ENCODE data around the gene PRKCSH. TPM values are rescaled to one million over a fixed set of nuclear protein-coding genes. Genes with fewer than 3 reads are reported as not detected.
A peak's percentile ranks its signal among the peaks of the same experiment; 100 is the strongest.

Gene PRKCSH
- total and polyA plus RNA-seq, 3 donors from 2014 or later: 214 to 266 (median 256) TPM

GRCh38 chr19:11482384-11483050, 47.1 kb downstream of the PRKCSH start:
- Histone ChIP-seq H3K9me3 (no peaks in the 10 kb centered on the region), H3K27me3 (no peaks in the 10 kb centered on the region), H3K4me3 (peak overlapping the region; percentile 18 to 54), H3K36me3 (ENCODE audit: low read depth, missing control alignments) (no peaks in the 10 kb centered on the region), H3K4me1 (peaks cover 16% of the 10 kb centered on the region), H3K27ac (no peak overlapping the region)
- intact Hi-C loops (cut with DNase I; ENCODE audit: low total_unique reads): no loop called here
- peak; percentile 84 for DNase-seq
- 1 to 3% methylated on average over 26 to 49 of the region's 58 CpGs for WGBS, 2 donors
- TF ChIP-seq CTCF (IDR thresholded peaks at IDR 0.05) (peak; percentile 92 to 99 (median 97)), POLR2A (IDR thresholded peaks at IDR 0.05) (no peak)

GRCh38 chr19:11483366-11484111, 48.1 kb downstream of the PRKCSH start:
- intact Hi-C loops (cut with DNase I; ENCODE audit: low total_unique reads): no loop called here
- H3K27me3 ChIP-seq: no peaks in the 10 kb centered on the region
- 63 to 79% methylated on average over 27 to 54 of the region's 57 CpGs for WGBS, 2 donors
- DNase-seq: no peak
- TF ChIP-seq POLR2A (IDR thresholded peaks at IDR 0.05) (no peak), CTCF (IDR thresholded peaks at IDR 0.05) (no peak)
- H3K4me1 ChIP-seq: peaks cover 16% of the 10 kb centered on the region
- no peaks in the 10 kb centered on the region for H3K36me3 ChIP-seq (ENCODE audit: low read depth, missing control alignments)
- H3K27ac ChIP-seq: no peak overlapping the region
- peak overlapping the region in 1 of 2 donors; percentile 18 for H3K4me3 ChIP-seq
- no peaks in the 10 kb centered on the region for H3K9me3 ChIP-seq

GRCh38 chr19:11485245-11485837, 49.9 kb downstream of the PRKCSH start:
- Histone ChIP-seq H3K9me3 (no peaks in the 10 kb centered on the region), H3K4me1 (peaks cover 16% of the 10 kb centered on the region), H3K36me3 (ENCODE audit: low read depth, missing control alignments) (no peaks in the 10 kb centered on the region), H3K4me3 (no peak overlapping the region), H3K27me3 (no peaks in the 10 kb centered on the region), H3K27ac (no peak overlapping the region)
- intact Hi-C loops (cut with DNase I; ENCODE audit: low total_unique reads): no loop called here
- WGBS, 2 donors: 88 to 92% methylated on average over 13 of the region's 13 CpGs
- TF ChIP-seq POLR2A (IDR thresholded peaks at IDR 0.05): no peak
- no peak for TF ChIP-seq CTCF (IDR thresholded peaks at IDR 0.05)
- no peak for DNase-seq

- DNase-seq: no peak
- intact Hi-C loops (cut with DNase I; ENCODE audit: low total_unique reads): no loop called here
- TF ChIP-seq CTCF (IDR thresholded peaks at IDR 0.05): no peak
- no peak for TF ChIP-seq POLR2A (IDR thresholded peaks at IDR 0.05)
- WGBS, 2 donors: 93 to 94% methylated on average over 11 to 44 of the region's 45 CpGs
- Histone ChIP-seq H3K36me3 (ENCODE audit: low read depth, missing control alignments) (no peaks in the 10 kb centered on the region), H3K4me1 (peaks cover 14% of the 10 kb centered on the region), H3K9me3 (no peaks in the 10 kb centered on the region), H3K27me3 (no peaks in the 10 kb centered on the region), H3K4me3 (no peak overlapping the region), H3K27ac (no peak overlapping the region)
These were observed 51.4 kb downstream of the PRKCSH start for GRCh38 chr19:11486661-11487503.
